H9 (cell line): ENCODE measurements around the gene AMPD2. TPM values are rescaled to one million over a fixed set of nuclear protein-coding genes. Genes with fewer than 3 reads are reported as not detected.
A peak's percentile ranks its signal among the peaks of the same experiment; 100 is the strongest.

Source experiments
- DNase-seq: peaks from one replicate; pipeline ENCODE4 v3.0.0-alpha.2; 2017
- H2AFZ ChIP-seq: one replicate; pipeline ENCODE4 v1.6.1; 2013; ENCODE audit warnings: mild to moderate bottlenecking, low read length, control low read depth, moderate library complexity
- H2AK5ac ChIP-seq: 2 replicates; pipeline ENCODE4 v1.6.1; 2013; ENCODE audit warnings: low read length, control low read depth, mixed read lengths; ENCODE audit not compliant: insufficient read length
- H2BK120ac ChIP-seq: one replicate; pipeline ENCODE4 v1.6.1; 2013; ENCODE audit warnings: low read depth, mild to moderate bottlenecking, low read length, control low read depth, inconsistent platforms; ENCODE audit not compliant: poor library complexity, severe bottlenecking
- H2BK12ac ChIP-seq: 2 replicates; pipeline ENCODE4 v1.6.1; 2013; ENCODE audit warnings: low read length, control low read depth, mixed read lengths, low read depth; ENCODE audit not compliant: insufficient read length
- H2BK15ac ChIP-seq: 2 replicates; pipeline ENCODE4 v1.6.1; 2013; ENCODE audit warnings: low read depth, low read length, control low read depth
- H2BK20ac ChIP-seq: one replicate; pipeline ENCODE4 v1.6.1; 2013; ENCODE audit warnings: low read depth, mild to moderate bottlenecking, low read length, control low read depth, inconsistent platforms; ENCODE audit not compliant: poor library complexity, severe bottlenecking
- H2BK5ac ChIP-seq: 2 replicates; pipeline ENCODE4 v1.6.1; 2013; ENCODE audit warnings: low read length, control low read depth, mixed read lengths; ENCODE audit not compliant: insufficient read length
- H3K14ac ChIP-seq: 2 replicates; pipeline ENCODE4 v1.6.1; 2013; ENCODE audit warnings: low read length, control low read depth; ENCODE audit not compliant: insufficient read depth
- H3K18ac ChIP-seq: 2 replicates; pipeline ENCODE4 v1.6.1; 2013; ENCODE audit warnings: low read depth, mild to moderate bottlenecking, mixed read lengths, low read length, control low read depth; ENCODE audit not compliant: insufficient read length
- H3K23ac ChIP-seq: 2 replicates; pipeline ENCODE4 v1.6.1; 2013; ENCODE audit warnings: low read length, control low read depth, mixed read lengths, low read depth; ENCODE audit not compliant: insufficient read length
- H3K23me2 ChIP-seq: 2 replicates; pipeline ENCODE4 v1.6.1; 2013; ENCODE audit warnings: low read depth, mild to moderate bottlenecking, mixed read lengths, low read length, control low read depth; ENCODE audit not compliant: insufficient read length, poor library complexity, severe bottlenecking
- H3K27ac ChIP-seq: 2 replicates; pipeline ENCODE4 v1.5.1; 2013; ENCODE audit warnings: low read length, control low read depth, mixed read lengths, low read depth; ENCODE audit not compliant: insufficient read length
- H3K27me3 ChIP-seq: 2 replicates; pipeline ENCODE4 v1.6.1; 2013; ENCODE audit warnings: low read length, control low read depth, inconsistent platforms; ENCODE audit not compliant: insufficient read depth
- H3K4ac ChIP-seq: 2 replicates; pipeline ENCODE4 v1.6.1; 2013; ENCODE audit warnings: low read depth, mild to moderate bottlenecking, control low read depth, inconsistent platforms, low read length, moderate library complexity
- H3K4me1 ChIP-seq: 2 replicates; pipeline ENCODE4 v1.6.1; 2013; ENCODE audit warnings: low read length, control low read depth, inconsistent platforms; ENCODE audit not compliant: insufficient read depth
- H3K4me2 ChIP-seq: 2 replicates; pipeline ENCODE4 v1.6.1; 2013; ENCODE audit warnings: low read length, control low read depth, mixed read lengths; ENCODE audit not compliant: insufficient read length, insufficient read depth
- H3K56ac ChIP-seq: 2 replicates; pipeline ENCODE4 v1.6.1; 2013; ENCODE audit warnings: low read depth, mild to moderate bottlenecking, mixed read lengths, low read length, control low read depth; ENCODE audit not compliant: insufficient read length
- H3K79me1 ChIP-seq: 2 replicates; pipeline ENCODE4 v1.6.1; 2013; ENCODE audit warnings: low read depth, mild to moderate bottlenecking, moderate library complexity, low read length, control low read depth, inconsistent platforms; ENCODE audit not compliant: insufficient read depth, poor library complexity, severe bottlenecking
- H3K79me2 ChIP-seq: 2 replicates; pipeline ENCODE4 v1.6.1; 2013; ENCODE audit warnings: low read length, control low read depth, inconsistent platforms; ENCODE audit not compliant: insufficient read depth
- H3K9ac ChIP-seq: 2 replicates; pipeline ENCODE4 v1.6.1; 2013; ENCODE audit warnings: low read length, control low read depth, mixed read lengths; ENCODE audit not compliant: insufficient read length; ENCODE audit errors: extremely low read depth
- H3K9me3 ChIP-seq: one replicate; pipeline ENCODE4 v1.6.1; 2013; ENCODE audit warnings: low read depth, low read length, inconsistent platforms; ENCODE audit not compliant: control insufficient read depth
- H3T11ph ChIP-seq: one replicate; pipeline ENCODE4 v1.6.1; 2013; ENCODE audit warnings: mild to moderate bottlenecking, low read length, control low read depth, inconsistent platforms
- H4K20me1 ChIP-seq: one replicate; pipeline ENCODE4 v1.6.1; 2013; ENCODE audit not compliant: control insufficient read depth, insufficient read length, insufficient read depth
- H4K5ac ChIP-seq: 2 replicates; pipeline ENCODE4 v1.6.1; 2013; ENCODE audit warnings: low read depth, mild to moderate bottlenecking, mixed read lengths, low read length, control low read depth; ENCODE audit not compliant: insufficient read length
- H4K8ac ChIP-seq: replicated peaks from 2 replicates; pipeline ENCODE4 v1.6.1; 2013; ENCODE audit warnings: low read length, control low read depth, mixed read lengths, low read depth; ENCODE audit not compliant: insufficient read length
- H4K91ac ChIP-seq: 2 replicates; pipeline ENCODE4 v1.6.1; 2013; ENCODE audit warnings: low read depth, mild to moderate bottlenecking, moderate library complexity, mixed read lengths, low read length, control low read depth; ENCODE audit not compliant: insufficient read length
- H3K27ac Mint-ChIP-seq, 3 experiments: 2 replicates in 2 of 3; 3 replicates in 1 of 3; pipeline ENCODE4 v1.8.0; 2020 to 2021; ENCODE audit warnings: mixed read lengths in 3 of 3, mild to moderate bottlenecking in 1 of 3, moderate library complexity in 1 of 3
- H3K27me3 Mint-ChIP-seq: 2 replicates; pipeline ENCODE4 v1.8.0; 2021; ENCODE audit warnings: low read depth, mild to moderate bottlenecking, moderate library complexity, mixed read lengths
- H3K36me3 Mint-ChIP-seq, 3 experiments: 2 replicates in 2 of 3; 3 replicates in 1 of 3; pipeline ENCODE4 v1.8.0; 2020 to 2021; ENCODE audit warnings: low read depth in 3 of 3, mixed read lengths in 3 of 3; ENCODE audit not compliant: insufficient read depth in 1 of 3
- H3K4me1 Mint-ChIP-seq, 2 experiments: 2 replicates each; pipeline ENCODE4 v1.8.0; 2020; ENCODE audit warnings: mixed read lengths in 2 of 2
- H3K4me3 Mint-ChIP-seq, 2 experiments: 2 replicates in 1 of 2; 3 replicates in 1 of 2; pipeline ENCODE4 v1.8.0; 2020 to 2021; ENCODE audit warnings: mild to moderate bottlenecking in 2 of 2, mixed read lengths in 2 of 2, moderate library complexity in 1 of 2
- H3K9me3 Mint-ChIP-seq, 2 experiments: 2 replicates in 1 of 2; 3 replicates in 1 of 2; pipeline ENCODE4 v1.8.0; 2020; ENCODE audit warnings: mild to moderate bottlenecking in 2 of 2, mixed read lengths in 2 of 2, moderate library complexity in 1 of 2
- CTCF ChIP-seq: fragments of 200-600 bp; sonication (generic); conservative IDR thresholded peaks from 3 replicates; pipeline ENCODE4 v1.8.0; 2021; ENCODE audit warnings: antibody characterized with exemption, mild to moderate bottlenecking
- WGBS: extraction: QIAGEN DNeasy Blood & Tissue Kit; methylation state at CpG from one replicate; pipeline ENCODE4 v1.1.7; 2013; ENCODE audit warnings: missing lambda C conversion rate, low lambda C conversion rate, mixed read lengths; ENCODE audit not compliant: insufficient read length; ENCODE audit errors: extremely low coverage; 5-methylcytosine and 5-hydroxymethylcytosine counted together
- total RNA-seq: library from RNA; stranded (reverse); gene quantifications from 2 replicates; pipeline ENCODE4 v1.2.1, GENCODE V29; 2021

Gene AMPD2
- total RNA-seq, 1 experiment from 2014 or later = 65.1 TPM

GRCh38 chr1:109668123-109668775, 48.6 kb downstream of the AMPD2 start:
- Histone ChIP-seq H3K23ac (no peak overlapping the region), H3K4me1 (no peaks in the 10 kb centered on the region), H3K56ac (no peak overlapping the region), H4K91ac (no peak overlapping the region), H3K79me1 (no peaks in the 10 kb centered on the region), H4K5ac (no peak overlapping the region), H2AFZ (no peak overlapping the region), H2BK20ac (no peak overlapping the region), H4K20me1 (no peaks in the 10 kb centered on the region), H3K4ac (no peak overlapping the region), H4K8ac (no peak overlapping the region), H3K27me3 (no peaks in the 10 kb centered on the region), H3K27ac (no peak overlapping the region), H3K9ac (no peak overlapping the region), H3K79me2 (no peaks in the 10 kb centered on the region), H3K4me2 (peak overlapping the region; percentile 52), H2AK5ac (no peak overlapping the region), H2BK5ac (no peak overlapping the region), H2BK15ac (no peak overlapping the region), H2BK12ac (no peak overlapping the region), H3K23me2 (peaks cover 3% of the 10 kb centered on the region), H3K18ac (no peak overlapping the region), H2BK120ac (no peak overlapping the region), H3K14ac (no peak overlapping the region), H3K9me3 (no peaks in the 10 kb centered on the region), H3T11ph (no peak overlapping the region)
- Mint-ChIP-seq H3K9me3 (peaks cover 0 to 2% of the 10 kb centered on the region in 2 experiments; a peak in 1 of 5 replicates), H3K36me3 (peaks cover 0 to 11% (median 0%) of the 10 kb centered on the region in 3 experiments; a peak in 2 of 7 replicates), H3K4me3 (peak overlapping the region; percentile 71 to 77), H3K4me1 (peaks cover 8 to 13% of the 10 kb centered on the region in 2 experiments; a peak in 3 of 4 replicates), H3K27me3 (peaks cover 8% of the 10 kb centered on the region), H3K27ac (no peak overlapping the region)
- TF ChIP-seq CTCF = no peak
- DNase-seq = no peak
- no CpG with 5 or more reads among the region's 26 CpGs for WGBS
